ENCODE results near the gene VIPR2.

- TF ChIP-seq POLR2A (IDR thresholded peaks at IDR 0.05) (no peak), CTCF (IDR thresholded peaks at IDR 0.05) (no peak), POLR2AphosphoS5 (IDR thresholded peaks at IDR 0.05) (no peak)
These were observed 144.6 kb downstream of the VIPR2 start for GRCh38 chr7:159000070-159000469.
